CD4-positive, alpha-beta T cell treated with Interleukin-12 subunit alpha and Interleukin-12 subunit beta, for 1 hour (primary cell): Measurements from ENCODE around the gene MYH6.
A peak's percentile ranks its signal among the peaks of the same experiment; 100 is the strongest.
"Not testable (repeated sequence)": the region's sequence is repeated elsewhere in the genome, so short reads cannot be mapped to it uniquely, and the experiment has no call there.

Experiments used
- DNase-seq: peaks from one replicate; pipeline ENCODE4 v3.0.0-alpha.2; 2020

Gene MYH6

GRCh38 chr14:23389396-23389795 lies 18.7 kb downstream of the MYH6 start:
- DNase-seq = no peak

DNA sequence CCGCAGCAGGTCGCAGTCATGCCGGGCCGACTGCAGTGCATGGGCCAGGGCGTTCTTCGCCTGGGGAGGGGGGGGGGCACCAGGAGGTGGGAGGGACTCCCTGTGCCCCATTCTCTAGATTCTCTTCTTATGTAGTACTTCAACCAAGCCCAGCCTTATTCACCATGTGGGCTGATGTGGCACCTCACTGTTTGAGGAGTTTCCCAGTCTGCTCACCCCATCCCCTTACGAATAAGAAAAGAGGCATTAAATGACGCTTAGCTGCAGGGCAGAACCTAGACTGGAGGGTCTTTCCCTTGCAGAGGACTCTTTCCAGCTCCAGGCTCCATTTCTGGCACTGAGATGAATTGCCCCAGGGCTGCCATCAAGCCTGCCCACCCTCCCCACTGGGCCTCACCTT lies 19.1 kb downstream of the MYH6 start:
- DNase-seq = no peak

- DNase-seq = no peak
Measured at GRCh38 chr14:23387916-23388882, 19.9 kb downstream of the MYH6 start.

GRCh38 chr14:23386999-23387398 lies 21.1 kb downstream of the MYH6 start:
- DNase-seq = no peak

GRCh38 chr14:23386266-23386657 lies 21.8 kb downstream of the MYH6 start:
- not testable (repeated sequence) for DNase-seq

DNA sequence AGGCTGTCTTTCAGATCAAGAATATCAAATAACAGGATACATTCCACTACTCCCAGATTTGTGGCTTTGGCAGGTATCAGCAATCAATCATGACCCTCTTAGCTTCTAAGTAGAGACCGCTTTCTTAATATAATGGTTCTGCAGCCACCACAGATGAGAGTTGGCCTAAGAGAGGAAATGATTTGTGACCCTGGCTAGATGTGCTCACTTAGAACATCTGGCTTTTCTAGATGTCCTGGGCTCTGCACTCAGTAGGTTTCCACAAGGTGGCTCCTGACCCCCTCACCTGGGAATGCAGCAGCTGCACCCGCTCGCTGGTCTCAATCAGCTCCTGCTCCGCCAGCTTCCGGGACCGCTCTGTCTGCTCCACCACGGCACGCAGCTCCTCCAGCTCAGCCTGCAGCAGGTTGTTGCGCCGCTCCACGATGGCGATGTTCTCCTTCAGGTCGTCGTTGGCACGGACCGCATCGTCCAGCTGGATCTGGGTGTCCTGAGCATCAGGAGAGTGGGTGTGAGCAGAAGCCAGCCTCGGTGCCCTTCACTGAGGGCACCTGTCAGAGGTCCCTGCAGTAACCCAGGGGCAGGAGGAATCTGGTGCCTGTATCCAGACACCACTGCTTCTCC lies 22.3 kb downstream of the MYH6 start:
- DNase-seq = no peak

GRCh38 chr14:23385244-23385641 lies 22.8 kb downstream of the MYH6 start:
- DNase-seq = no peak

DNA sequence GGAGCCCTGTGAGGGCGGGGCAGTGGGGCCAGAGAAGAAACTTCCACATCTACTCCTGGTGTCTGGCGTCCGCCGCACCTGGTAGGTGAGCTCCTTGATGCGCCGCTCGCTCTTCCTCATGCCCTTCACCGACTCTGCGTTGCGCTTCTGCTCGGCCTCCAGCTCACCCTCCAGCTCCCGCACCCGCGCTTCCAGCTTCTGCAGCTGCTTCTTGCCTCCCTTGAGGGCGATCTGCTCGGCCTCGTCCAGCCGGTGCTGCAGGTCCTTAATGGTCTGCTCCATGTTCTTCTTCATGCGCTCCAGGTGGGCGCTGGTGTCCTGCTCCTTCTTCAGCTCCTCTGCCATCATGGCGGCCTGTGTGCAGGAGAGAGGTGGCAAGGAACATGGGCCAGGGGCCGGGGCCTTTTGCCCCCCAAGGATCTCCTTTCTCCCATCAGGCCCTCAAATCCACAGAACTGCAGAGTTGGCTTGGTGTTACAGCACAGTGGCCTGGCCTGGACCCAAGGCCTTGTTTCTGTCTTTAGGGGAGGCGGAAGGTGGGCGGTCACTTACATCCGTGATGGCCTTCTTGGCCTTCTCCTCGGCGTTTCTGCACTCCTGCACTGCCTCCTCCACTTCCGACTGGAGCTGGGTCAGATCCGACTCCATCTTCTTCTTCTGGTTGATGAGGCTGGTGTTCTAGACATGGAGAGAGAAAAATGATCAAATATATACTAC lies 23.6 kb downstream of the MYH6 start:
- no peak for DNase-seq

DNA sequence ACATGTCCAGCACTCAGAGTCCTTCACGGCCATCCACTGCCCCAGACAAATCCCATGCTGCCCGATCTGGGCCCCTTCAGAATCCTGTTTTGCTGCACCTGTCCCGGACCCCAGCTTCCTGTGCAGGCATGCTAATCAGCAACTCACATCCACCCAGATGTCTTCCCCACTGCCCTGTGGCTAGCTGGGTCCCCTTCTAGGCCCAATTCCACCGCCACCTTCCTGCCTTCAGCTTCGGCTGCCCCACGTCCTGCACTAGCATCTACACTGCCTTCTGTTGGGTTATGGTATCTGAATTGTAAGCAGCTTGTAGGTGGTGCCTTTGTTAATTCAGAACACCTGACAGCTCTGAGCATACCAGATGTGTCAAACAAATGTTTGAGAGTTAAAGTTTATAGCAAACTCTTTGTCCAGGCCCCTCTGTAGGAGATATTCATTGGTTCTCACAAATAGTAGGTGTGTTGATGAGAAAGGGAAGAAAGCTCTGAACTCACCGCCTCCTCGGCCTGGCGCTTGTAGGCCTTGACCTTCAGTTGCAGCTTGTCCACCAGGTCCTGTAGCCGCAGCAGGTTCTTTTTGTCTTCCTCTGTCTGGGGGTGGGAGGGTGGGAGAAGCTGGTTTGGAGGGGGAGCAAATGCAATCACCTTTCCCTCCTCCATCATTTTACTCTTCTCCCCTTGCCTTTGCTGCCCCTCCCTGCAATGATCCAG lies 25.2 kb downstream of the MYH6 start:
- DNase-seq = no peak

DNA sequence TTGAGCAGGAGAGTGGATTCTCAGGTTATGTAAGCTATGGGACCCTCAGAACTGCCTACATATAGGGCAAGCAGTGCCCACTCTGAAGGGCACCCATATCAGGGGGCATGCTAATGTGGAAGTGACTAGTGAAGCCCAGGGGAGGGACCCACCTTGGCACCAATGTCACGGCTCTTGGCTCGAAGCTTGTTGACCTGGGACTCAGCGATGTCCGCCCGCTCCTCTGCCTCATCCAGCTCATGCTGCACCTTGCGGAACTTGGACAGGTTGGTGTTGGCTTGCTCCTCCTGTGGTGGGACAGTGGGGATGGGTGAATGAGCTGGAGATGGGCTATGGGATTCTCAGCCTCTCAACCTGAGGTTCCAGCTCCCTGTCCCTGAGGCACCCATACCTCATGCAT lies 25.8 kb downstream of the MYH6 start:
- DNase-seq = no peak

GRCh38 chr14:23381871-23382270 lies 26.2 kb downstream of the MYH6 start:
- no peak for DNase-seq

DNA sequence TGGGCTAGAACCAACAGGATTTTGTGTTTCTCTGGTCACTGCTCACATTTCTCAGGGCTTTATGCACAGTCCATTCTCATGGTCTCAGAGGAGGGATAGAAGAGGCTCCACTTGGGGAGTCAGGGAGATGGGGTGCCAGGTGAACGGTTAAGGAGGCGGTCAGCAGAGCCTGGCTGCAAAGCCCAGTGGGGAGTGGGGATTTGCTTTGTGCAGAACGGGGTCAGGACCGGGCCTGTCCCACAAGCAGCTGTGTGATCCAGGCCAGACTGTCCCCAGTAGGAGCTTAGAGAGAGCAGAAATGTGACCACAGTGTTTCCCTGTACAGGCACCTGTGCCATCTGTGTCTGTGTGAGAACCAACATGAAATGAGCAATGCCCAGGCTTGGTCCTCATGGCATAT lies 27.1 kb downstream of the MYH6 start:
- DNase-seq = no peak

DNA sequence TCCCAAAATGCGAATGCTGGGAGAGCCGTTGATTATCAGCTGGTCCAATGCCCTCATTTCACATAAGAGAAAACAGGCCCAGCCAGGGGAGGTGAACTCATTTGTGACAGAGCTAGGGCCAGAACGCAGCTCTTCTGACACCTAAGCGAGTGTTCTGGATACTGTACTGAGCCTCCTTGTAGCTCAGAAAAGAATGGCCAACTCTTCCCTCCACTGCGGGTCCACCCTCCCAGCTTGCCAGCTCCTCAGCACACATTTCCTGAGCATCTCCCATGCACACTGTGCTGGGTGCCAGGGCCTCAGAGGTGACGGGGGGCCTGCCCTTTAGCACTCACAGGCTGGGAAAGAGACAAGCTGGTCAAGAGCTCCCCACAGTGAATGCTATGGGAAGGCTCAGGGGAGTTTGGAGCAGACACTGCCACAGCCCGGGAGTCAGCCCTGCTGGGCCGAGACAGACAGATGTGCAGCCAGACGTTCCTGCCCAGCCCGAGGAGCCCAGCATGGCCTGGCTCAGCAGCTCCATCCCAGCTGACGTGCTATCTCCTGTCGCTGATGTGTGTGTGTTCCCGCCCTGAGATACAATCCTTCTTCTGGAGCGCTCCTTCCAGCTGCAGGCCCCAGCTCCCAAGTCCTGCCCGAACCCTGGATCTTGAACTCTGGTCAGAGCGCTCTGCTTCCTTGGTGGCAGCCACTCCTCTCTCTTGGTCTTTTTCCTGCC lies 27.7 kb downstream of the MYH6 start:
- DNase-seq = no peak

GRCh38 chr14:23379366-23380196 lies 28.5 kb downstream of the MYH6 start:
- peak; percentile 71 for DNase-seq

- DNase-seq = no peak
Measured at GRCh38 chr14:23378612-23379220, 29.4 kb downstream of the MYH6 start.

DNA sequence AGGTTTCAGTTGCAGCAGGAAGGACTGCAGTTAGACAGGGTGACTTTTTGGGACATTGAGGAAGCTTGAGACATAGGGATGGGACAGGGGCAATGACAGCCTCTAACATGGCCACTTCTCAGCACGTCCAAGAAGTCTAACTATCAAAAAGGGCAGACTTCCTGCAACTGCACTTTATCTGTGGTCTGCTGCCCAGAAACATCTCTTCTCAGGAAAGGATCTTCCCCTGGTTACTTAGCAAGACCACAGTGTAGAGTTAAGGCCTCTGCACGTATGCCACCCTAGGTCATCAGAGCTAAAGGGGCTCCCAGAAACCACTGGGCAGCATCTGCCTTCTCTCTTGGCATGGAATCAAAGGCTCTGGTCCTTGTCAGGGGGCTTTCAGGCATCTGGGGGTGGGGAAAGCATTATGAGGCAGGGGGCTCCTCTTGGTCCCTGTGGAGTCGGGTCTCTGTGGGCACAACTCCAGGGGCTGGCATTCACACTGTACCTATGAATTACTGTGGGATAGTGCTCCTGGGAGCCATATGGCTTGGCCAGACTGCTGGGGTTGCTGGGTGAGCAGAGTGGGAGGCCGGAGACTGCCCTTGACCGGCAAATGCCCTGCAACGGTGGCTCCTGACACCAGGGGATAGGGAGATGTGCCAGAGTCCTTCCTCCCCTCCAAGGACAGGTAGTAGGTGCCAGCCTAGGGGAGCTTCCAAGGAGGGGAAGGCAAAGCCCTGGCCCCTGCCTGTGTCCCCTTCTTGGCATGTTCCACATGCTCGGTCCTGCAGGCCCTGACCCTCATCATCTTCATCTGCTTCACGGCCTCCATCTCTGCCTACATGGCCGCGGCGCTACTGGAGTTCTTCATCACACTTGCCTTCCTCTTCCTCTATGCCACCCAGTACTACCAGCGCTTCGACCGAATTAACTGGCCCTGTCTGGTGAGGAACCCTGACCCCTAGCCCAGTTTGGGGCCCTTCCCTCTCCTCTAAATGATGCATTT lies 30.2 kb downstream of the MYH6 start:
- DNase-seq = no peak

GRCh38 chr14:23377198-23377550 lies 30.9 kb downstream of the MYH6 start:
- no peak for DNase-seq

DNA sequence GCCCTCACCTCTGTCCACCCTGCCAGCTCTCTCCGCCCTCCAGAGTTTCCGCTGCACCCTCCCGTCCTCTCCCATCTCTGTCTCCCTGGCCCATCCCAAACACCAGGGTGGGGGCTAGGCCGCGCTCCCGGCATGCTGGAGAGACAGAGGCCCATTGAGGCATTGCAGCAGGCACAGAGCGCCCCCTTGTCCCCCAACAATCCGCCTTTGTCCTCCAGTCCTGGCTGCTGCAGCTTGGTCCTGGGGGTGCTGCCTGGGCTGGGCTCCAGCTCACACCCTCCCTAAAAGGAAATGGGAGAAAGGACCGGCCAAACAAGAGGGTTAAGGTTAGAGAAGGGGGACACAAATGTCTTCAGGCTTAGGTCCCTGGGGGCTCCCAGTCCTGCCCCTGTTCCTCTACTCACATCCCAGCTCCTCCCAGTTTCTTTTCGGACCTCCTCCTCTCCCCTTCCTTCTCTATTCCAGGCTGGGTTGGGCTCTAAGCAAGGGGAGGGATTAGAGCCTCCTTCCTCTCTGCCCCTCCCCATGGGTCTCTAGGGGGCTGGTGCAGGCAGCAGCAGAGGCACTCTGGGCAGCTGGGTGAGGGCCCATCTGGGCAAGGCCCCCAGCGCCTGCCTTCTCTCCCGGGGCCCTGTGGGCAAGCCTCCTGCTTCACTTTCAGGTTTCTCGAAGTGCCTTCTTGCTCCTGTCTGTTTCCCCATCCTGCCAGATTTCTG lies 31.4 kb downstream of the MYH6 start, which contains the start of gene CMTM5:
Gene CMTM5 (plus strand): TSS at position 565 of the 716 bp plus-strand sequence. CDS start 206 bp downstream, outside the sequence.
- no peak for DNase-seq
